ENCODE results near the gene NUDT14.

DNA sequence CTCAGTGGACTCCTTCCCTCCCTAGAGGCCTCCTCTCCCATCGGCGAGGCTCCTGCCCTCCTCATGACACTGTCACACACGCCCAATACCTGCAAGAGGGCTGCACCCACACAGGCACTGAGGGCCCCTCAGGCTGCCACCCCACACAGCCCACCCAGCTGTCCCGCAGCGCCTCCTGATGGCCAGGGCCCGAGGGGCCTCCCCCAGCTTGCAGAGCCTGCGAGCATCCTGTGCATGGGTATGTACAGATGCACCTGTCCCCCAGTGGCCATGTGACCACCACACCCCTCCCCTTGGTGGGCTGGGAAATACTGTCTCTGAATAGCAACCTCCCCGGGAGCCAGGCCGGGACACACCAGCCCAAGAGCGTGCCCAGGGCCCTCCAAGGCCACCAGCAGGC is 19.0 kb upstream of the NUDT14 start:
- TF ChIP-seq EZH2 (IDR thresholded peaks at IDR 0.05) (no peak), EZH2phosphoT487 (IDR thresholded peaks at IDR 0.05) (no peak)
- TF ChIP-seq, protein P1, sequence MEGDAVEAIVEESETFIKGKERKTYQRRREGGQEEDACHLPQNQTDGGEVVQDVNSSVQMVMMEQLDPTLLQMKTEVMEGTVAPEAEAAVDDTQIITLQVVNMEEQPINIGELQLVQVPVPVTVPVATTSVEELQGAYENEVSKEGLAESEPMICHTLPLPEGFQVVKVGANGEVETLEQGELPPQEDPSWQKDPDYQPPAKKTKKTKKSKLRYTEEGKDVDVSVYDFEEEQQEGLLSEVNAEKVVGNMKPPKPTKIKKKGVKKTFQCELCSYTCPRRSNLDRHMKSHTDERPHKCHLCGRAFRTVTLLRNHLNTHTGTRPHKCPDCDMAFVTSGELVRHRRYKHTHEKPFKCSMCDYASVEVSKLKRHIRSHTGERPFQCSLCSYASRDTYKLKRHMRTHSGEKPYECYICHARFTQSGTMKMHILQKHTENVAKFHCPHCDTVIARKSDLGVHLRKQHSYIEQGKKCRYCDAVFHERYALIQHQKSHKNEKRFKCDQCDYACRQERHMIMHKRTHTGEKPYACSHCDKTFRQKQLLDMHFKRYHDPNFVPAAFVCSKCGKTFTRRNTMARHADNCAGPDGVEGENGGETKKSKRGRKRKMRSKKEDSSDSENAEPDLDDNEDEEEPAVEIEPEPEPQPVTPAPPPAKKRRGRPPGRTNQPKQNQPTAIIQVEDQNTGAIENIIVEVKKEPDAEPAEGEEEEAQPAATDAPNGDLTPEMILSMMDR (IDR thresholded peaks at IDR 0.05) = peak; percentile 20
